Effector memory CD4-positive, alpha-beta T cell (primary cell): ENCODE measurements around the gene POU2F3.

Experiments used
- DNase-seq, 3 donors: peaks; one replicate each; pipeline ENCODE4 v3.0.0-alpha.2; 2020
- H3K27ac ChIP-seq: 2 replicates; pipeline ENCODE4 v1.7.0; 2013; ENCODE audit warnings: mild to moderate bottlenecking, low read length, moderate library complexity; ENCODE audit not compliant: insufficient read depth, poor library complexity, severe bottlenecking
- H3K27me3 ChIP-seq: replicated peaks from 2 replicates; pipeline ENCODE4 v1.7.0; 2013; ENCODE audit warnings: mild to moderate bottlenecking, low read length; ENCODE audit not compliant: insufficient read depth, control insufficient read depth, poor library complexity, severe bottlenecking
- H3K36me3 ChIP-seq: 2 replicates; pipeline ENCODE4 v1.7.0; 2013; ENCODE audit warnings: mild to moderate bottlenecking, low read length, moderate library complexity; ENCODE audit not compliant: control insufficient read depth, insufficient read depth
- H3K4me1 ChIP-seq: 2 replicates; pipeline ENCODE4 v1.7.0; 2013; ENCODE audit warnings: low read length, mild to moderate bottlenecking; ENCODE audit not compliant: control insufficient read depth, insufficient read depth, poor library complexity, severe bottlenecking
- H3K4me3 ChIP-seq: 2 replicates; pipeline ENCODE4 v1.7.0; 2013; ENCODE audit warnings: low read length, low read depth, mild to moderate bottlenecking; ENCODE audit not compliant: insufficient read depth, poor library complexity, severe bottlenecking
- H3K9me3 ChIP-seq: 2 replicates; pipeline ENCODE4 v1.7.0; 2013; ENCODE audit warnings: mild to moderate bottlenecking, low read length, moderate library complexity; ENCODE audit not compliant: control insufficient read depth
- total RNA-seq, 3 donors: gene quantifications; one replicate each; lab custom pipeline; 2026; lab: John Stamatoyannopoulos, UW

The POU2F3 gene
- total RNA-seq = 0 reads per million in 3 donors

GRCh38 chr11:120239713-120240640 is at the start of gene POU2F3:
Gene POU2F3, plus strand, starts transcription at chr11:120240140. Its CDS starts 204 bp downstream, at chr11:120240344.
- no peaks in the 10 kb centered on the region for H3K9me3 ChIP-seq
- peaks cover 5% of the 10 kb centered on the region for H3K27me3 ChIP-seq
- no peak for DNase-seq
- H3K27ac ChIP-seq = no peak within 1 kb of the TSS
- H3K4me3 ChIP-seq = no peak within 1 kb of the TSS
- no peaks in the 10 kb centered on the region for H3K4me1 ChIP-seq
- H3K36me3 ChIP-seq = no peaks in the 10 kb centered on the region

GRCh38 chr11:120191058-120191457 is 48.9 kb upstream of the POU2F3 start:
- Histone ChIP-seq H3K27me3 (no peaks in the 10 kb centered on the region), H3K36me3 (no peaks in the 10 kb centered on the region)
- DNase-seq = no peak

DNA sequence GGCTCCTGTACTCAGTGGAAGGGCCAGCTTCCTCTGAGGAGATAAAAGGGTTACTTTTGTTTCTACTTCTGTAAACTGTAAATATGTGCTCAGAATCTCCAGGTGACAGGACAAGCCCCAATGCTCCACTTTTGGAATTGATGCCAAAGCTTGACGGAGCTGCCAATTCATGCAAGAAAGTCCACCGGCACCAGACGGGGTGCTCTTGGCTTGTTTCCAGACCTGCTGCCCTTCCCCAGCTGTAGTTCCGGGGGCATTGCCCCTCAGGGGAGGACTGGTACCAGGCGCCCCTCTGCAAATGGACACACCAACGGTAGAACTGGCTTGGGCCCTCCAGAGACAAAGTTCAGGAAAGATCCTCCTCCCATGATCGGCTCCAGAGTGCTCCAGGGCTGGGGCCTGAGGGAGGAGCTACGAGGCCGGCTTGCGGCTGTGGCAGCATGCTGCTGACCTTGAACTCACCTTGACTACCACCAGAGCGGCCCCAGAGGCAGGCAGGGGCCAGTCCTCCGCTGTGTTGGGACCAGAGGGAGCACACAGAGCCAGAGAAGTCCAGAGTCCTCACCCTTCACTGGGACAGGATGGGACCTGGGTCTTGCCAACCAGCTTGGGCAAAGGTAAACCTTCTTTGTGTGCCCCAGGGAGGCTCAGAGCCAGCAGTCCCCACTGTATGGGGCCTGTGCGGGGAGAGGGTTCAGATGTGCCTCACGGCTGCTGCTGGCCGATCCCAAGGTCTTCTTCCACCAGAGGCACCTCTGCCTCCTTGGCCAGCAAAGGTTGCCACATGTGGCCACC is 46.9 kb upstream of the POU2F3 start:
- no peaks in the 10 kb centered on the region for H3K4me1 ChIP-seq
- H3K4me3 ChIP-seq = no peak overlapping the region
- no peaks in the 10 kb centered on the region for H3K27me3 ChIP-seq
- DNase-seq = no peak
- H3K36me3 ChIP-seq = no peaks in the 10 kb centered on the region
- no peak overlapping the region for H3K27ac ChIP-seq
- H3K9me3 ChIP-seq = no peaks in the 10 kb centered on the region

More at GRCh38 chr11:120191058-120191457, 48.9 kb upstream of the POU2F3 start:
- Histone ChIP-seq H3K9me3 (no peaks in the 10 kb centered on the region), H3K4me1 (no peaks in the 10 kb centered on the region), H3K27ac (no peak overlapping the region), H3K4me3 (no peak overlapping the region)

DNA sequence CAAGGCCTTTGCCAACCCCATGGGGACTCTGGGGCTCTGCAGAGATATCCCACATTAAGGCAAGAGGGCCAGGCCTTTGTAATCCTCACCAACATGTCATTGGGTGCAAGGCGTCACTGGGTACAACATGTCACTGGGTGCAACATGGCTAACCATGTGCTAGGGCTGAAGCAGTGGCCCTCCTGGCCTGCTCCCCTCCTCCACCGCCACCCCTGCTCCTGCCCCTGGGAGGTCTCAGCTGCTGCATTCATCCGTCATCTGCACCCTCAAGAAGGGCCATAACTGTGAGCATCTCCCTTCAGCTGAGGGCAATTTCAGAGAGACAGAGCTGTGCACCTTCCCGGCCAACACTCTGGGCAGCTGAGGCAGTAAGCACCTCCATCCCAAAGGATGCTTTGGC is 45.8 kb upstream of the POU2F3 start:
- Histone ChIP-seq H3K4me1 (no peaks in the 10 kb centered on the region), H3K36me3 (no peaks in the 10 kb centered on the region), H3K27me3 (peaks cover 3% of the 10 kb centered on the region), H3K9me3 (no peaks in the 10 kb centered on the region), H3K27ac (no peak overlapping the region), H3K4me3 (no peak overlapping the region)
- DNase-seq = no peak

DNA sequence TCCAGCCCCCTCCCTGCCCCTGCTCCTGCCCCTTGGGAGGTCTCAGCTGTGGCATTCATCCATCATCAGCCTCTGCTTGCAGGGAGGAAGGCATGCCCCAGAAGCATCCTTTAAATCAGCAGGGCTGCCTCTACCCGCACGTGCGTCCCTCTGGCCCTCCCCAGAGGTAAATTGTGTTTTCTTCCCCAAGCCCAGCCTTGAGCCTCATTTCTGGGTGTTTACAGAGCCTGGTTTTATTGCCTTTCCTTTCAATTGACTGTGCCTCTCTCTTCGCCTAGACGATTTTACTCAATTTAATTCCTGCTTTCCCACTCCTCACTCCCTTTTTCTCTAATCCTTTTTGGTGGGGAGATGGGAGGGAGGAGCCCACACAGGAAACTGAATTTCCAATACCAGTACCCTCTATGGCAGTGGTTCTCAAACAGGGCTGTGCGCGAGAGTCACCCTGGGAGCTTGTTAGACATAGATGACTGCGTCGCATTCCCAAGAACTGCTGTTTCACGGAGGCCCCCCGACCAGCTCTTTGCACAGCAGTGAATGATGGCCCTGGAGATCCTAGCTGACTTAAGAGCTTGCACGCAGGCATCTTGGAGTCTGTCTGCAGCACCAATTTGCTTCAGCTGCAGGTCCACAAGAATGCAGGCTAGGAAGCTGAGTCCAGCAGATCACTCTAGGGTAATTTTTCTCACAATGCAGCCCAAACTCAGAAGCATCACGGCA is 44.2 kb upstream of the POU2F3 start:
- Histone ChIP-seq H3K9me3 (no peaks in the 10 kb centered on the region), H3K27me3 (peaks cover 3% of the 10 kb centered on the region), H3K4me3 (no peak overlapping the region), H3K27ac (no peak overlapping the region), H3K36me3 (no peaks in the 10 kb centered on the region), H3K4me1 (no peaks in the 10 kb centered on the region)
- no peak for DNase-seq

GRCh38 chr11:120196826-120197225 is 43.1 kb upstream of the POU2F3 start:
- DNase-seq = no peak
- H3K36me3 ChIP-seq = no peaks in the 10 kb centered on the region
- H3K9me3 ChIP-seq = no peaks in the 10 kb centered on the region
- H3K4me1 ChIP-seq = no peaks in the 10 kb centered on the region
- no peak overlapping the region for H3K4me3 ChIP-seq
- no peak overlapping the region for H3K27ac ChIP-seq
- peaks cover 3% of the 10 kb centered on the region for H3K27me3 ChIP-seq

- no peak for DNase-seq
- peaks cover 3% of the 10 kb centered on the region for H3K27me3 ChIP-seq
- no peak overlapping the region for H3K27ac ChIP-seq
- no peaks in the 10 kb centered on the region for H3K4me1 ChIP-seq
- H3K4me3 ChIP-seq = no peak overlapping the region
- no peaks in the 10 kb centered on the region for H3K36me3 ChIP-seq
- no peaks in the 10 kb centered on the region for H3K9me3 ChIP-seq
Measured at GRCh38 chr11:120197251-120197891, 42.6 kb upstream of the POU2F3 start.

- H3K4me1 ChIP-seq = no peaks in the 10 kb centered on the region
- H3K4me3 ChIP-seq = no peak overlapping the region
- H3K36me3 ChIP-seq = no peaks in the 10 kb centered on the region
- no peak overlapping the region for H3K27ac ChIP-seq
- DNase-seq = no peak
- H3K9me3 ChIP-seq = no peaks in the 10 kb centered on the region
- H3K27me3 ChIP-seq = peaks cover 3% of the 10 kb centered on the region
Measured at GRCh38 chr11:120197977-120198376, 42.0 kb upstream of the POU2F3 start.

DNA sequence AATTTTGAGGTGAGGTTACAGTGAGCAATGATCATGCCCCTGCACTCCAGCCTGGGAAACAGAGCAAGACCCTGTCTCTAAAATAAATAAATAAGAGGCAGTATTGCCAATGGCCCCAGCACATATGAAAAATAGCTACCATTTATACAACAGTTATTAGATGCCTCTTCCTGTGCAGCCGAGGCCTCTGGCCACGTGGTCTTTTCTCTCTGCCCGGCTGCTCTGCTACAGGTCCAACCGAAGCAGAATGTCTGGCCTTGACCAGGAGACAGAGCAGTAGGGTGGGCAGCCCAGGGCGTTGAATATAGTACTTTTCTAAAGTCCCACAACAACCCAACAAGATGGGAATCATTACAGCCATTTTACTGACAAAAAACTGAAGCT is 41.5 kb upstream of the POU2F3 start:
- H3K4me1 ChIP-seq = no peaks in the 10 kb centered on the region
- H3K27ac ChIP-seq = no peak overlapping the region
- H3K27me3 ChIP-seq = peaks cover 3% of the 10 kb centered on the region
- DNase-seq = no peak
- H3K36me3 ChIP-seq = no peaks in the 10 kb centered on the region
- no peak overlapping the region for H3K4me3 ChIP-seq
- H3K9me3 ChIP-seq = no peaks in the 10 kb centered on the region
